ENCODE measurements around the gene ABCD3. TPM values are rescaled to one million over a fixed set of nuclear protein-coding genes. Genes with fewer than 3 reads are reported as not detected.

ABCD3 gene
- total and polyA plus RNA-seq, 11 donors: 16.2 to 94.2 (median 62.1) TPM

GRCh38 chr1:94544706-94545490 is 126.7 kb downstream of the ABCD3 start:
- no peak for ATAC-seq
- peak overlapping the region in 11 of 12 donors; percentile 27 to 95 (median 91) for H3K27ac ChIP-seq

GRCh38 chr1:94549706-94550105 is 131.5 kb downstream of the ABCD3 start:
- intact Hi-C loops (cut with DNase I): loop anchor here in 3 of 10 donors (5.0 to 10.0 kb wide), 3 partner anchors 38 to 105 kb away; no protein-coding TSS in a partner anchor
- Histone ChIP-seq H3K9me3 (no peaks in the 10 kb centered on the region), H3K4me1 (peaks cover 0 to 16% (median 8%) of the 10 kb centered on the region in 12 donors), H3K4me3 (no peak overlapping the region), H3K27me3 (no peaks in the 10 kb centered on the region), H3K36me3 (no peaks in the 10 kb centered on the region), H3K27ac (no peak overlapping the region)
- 72 to 81% (median 79%) methylated on average over 5 of the region's 5 CpGs for WGBS, 4 donors
- ATAC-seq (no peak), DNase-seq (no peak)
- no peak for TF ChIP-seq CTCF (IDR thresholded peaks at IDR 0.05)
- TF ChIP-seq POLR2A (IDR thresholded peaks at IDR 0.05): no peak

More at GRCh38 chr1:94544706-94545490, 126.7 kb downstream of the ABCD3 start:
- no peaks in the 10 kb centered on the region for H3K9me3 ChIP-seq
- H3K27me3 ChIP-seq: no peaks in the 10 kb centered on the region
- peaks cover 0 to 32% (median 22%) of the 10 kb centered on the region in 12 donors for H3K4me1 ChIP-seq
- 53 to 62% (median 56%) methylated on average over 4 of the region's 4 CpGs for WGBS, 4 donors
- peak overlapping the region in 3 of 12 donors; percentile 64 to 75 (median 73) for H3K4me3 ChIP-seq
- intact Hi-C loops (cut with DNase I): loop anchor here in 6 of 10 donors (5.0 to 10.0 kb wide), 8 partner anchors 42 to 257 kb away; no protein-coding TSS in a partner anchor
- TF ChIP-seq POLR2A (IDR thresholded peaks at IDR 0.05) (no peak), CTCF (IDR thresholded peaks at IDR 0.05) (no peak)
- no peaks in the 10 kb centered on the region for H3K36me3 ChIP-seq
- no peak for DNase-seq

GRCh38 chr1:94550396-94550795 is 132.2 kb downstream of the ABCD3 start:
- H3K27me3 ChIP-seq: no peaks in the 10 kb centered on the region
- peaks cover 0 to 13% (median 3%) of the 10 kb centered on the region in 12 donors for H3K4me1 ChIP-seq
- no peaks in the 10 kb centered on the region for H3K36me3 ChIP-seq
- WGBS, 4 donors: 82 to 89% (median 85%) methylated on average over 6 of the region's 6 CpGs
- no peaks in the 10 kb centered on the region for H3K9me3 ChIP-seq
- ATAC-seq: no peak
- no peak for TF ChIP-seq CTCF (IDR thresholded peaks at IDR 0.05)
- TF ChIP-seq POLR2A (IDR thresholded peaks at IDR 0.05): no peak
- intact Hi-C loops (cut with DNase I): no loop called here
- no peak overlapping the region for H3K4me3 ChIP-seq
- no peak for DNase-seq
- H3K27ac ChIP-seq: no peak overlapping the region

GRCh38 chr1:94550800-94551241 is 132.6 kb downstream of the ABCD3 start:
- no peak for DNase-seq
- ATAC-seq: no peak
- Histone ChIP-seq H3K9me3 (no peaks in the 10 kb centered on the region), H3K27ac (no peak overlapping the region), H3K27me3 (no peaks in the 10 kb centered on the region), H3K4me3 (no peak overlapping the region), H3K4me1 (peaks cover 0 to 13% (median 2%) of the 10 kb centered on the region in 12 donors), H3K36me3 (no peaks in the 10 kb centered on the region)
- intact Hi-C loops (cut with DNase I): no loop called here
- TF ChIP-seq CTCF (IDR thresholded peaks at IDR 0.05) (no peak), POLR2A (IDR thresholded peaks at IDR 0.05) (no peak)
- 67 to 79% (median 75%) methylated on average over 5 of the region's 5 CpGs for WGBS, 4 donors

Measured in heart left ventricle (tissue), 16 donors.